Measurements from ENCODE around the gene ADARB2.
"Not testable (repeated sequence)": the region's sequence is repeated elsewhere in the genome, so short reads cannot be mapped to it uniquely, and the experiment has no call there.

ADARB2 gene

DNA sequence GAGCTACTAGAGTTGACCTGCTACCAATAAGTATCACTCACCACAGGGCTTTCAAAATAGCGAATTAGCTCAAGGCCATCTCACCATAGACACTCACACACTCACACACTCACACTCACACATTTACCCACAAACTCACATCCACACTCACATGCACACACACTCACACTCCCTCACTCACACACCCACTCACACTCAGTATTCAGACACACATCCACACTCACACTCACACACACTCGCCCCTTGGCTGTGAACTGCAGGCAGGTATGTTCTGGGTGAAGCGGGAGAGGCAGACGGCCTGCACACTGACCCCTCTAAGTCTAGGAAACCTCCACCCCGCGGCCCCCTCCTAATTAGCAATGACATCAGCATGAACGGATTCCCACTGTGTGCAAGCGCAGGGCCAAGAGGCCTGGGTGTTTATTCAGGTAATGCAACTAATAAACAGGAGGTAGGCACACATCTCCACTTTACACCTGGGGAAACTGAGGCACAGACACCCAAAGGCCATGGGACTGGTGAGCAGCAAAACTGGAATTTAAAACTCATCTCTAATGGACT lies 94.6 kb downstream of the ADARB2 start:
- DNase-seq (ENCODE audit: low read depth), result no peak

DNA sequence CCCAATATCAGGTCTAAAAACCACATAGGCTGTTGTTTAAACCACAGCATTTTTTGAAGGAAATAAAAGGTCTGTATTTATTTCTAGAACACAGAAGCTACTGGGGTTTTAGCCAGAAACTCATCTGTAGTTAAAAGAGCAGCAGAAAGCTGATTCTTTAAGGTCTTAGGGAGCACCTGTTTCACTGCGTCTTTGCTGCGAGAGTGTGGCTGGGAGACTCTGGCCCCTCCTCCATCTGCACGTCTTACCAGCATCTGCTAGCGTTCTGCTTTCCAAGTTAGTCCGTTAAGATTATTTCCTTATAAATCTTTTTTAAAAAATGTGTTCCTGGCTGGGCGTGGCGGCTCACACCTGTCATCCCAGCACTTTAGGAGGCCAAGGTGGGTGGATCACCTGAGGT lies 95.9 kb downstream of the ADARB2 start:
- no peak for DNase-seq (ENCODE audit: low read depth)

DNA sequence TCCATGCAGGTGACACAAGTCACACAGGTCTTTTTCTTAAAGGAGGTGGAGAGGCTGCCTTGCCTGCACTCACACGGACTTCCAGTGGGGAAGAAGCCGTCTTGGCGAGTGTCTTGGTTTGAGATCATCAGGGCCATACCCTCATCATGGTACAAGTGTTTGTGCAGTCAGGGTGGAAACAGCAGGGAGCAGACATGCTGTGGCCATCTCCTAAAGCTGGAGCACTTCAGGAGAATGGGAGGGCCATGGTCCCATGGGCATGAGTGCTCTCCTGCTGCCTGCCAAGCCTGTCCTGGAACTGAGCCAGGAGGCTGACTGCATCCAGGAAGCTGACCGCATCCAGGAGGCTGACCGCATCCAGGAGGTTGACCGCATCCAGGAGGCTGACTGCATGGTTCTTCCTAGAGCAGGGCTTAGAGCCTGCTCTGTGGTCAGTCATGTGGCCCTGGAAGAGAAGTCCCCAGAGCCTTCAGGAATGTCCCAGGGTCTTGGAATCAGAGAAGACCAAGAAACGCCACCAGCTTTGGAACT lies 98.4 kb downstream of the ADARB2 start:
- no peak for DNase-seq (ENCODE audit: low read depth)

DNA sequence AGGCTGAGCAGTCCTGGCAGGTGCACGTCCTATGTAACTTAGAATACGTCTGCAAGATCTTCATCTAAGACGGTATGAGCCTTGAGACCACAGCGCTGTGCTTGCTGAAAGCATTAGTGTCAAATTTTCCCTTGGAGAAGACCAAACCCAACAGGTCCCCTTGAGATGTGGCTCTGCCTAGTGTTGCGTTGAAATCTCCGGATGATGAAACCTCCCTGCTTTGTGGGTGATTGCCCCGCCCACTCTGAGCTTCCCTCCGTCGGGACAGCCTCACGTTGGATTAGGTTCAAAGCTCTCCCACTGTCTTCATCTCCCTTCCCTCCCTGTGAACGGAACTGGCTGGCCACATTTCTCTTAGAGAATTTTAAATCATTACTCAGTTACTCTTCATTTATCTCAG lies 102.0 kb downstream of the ADARB2 start:
- no peak for DNase-seq (ENCODE audit: low read depth)

DNA sequence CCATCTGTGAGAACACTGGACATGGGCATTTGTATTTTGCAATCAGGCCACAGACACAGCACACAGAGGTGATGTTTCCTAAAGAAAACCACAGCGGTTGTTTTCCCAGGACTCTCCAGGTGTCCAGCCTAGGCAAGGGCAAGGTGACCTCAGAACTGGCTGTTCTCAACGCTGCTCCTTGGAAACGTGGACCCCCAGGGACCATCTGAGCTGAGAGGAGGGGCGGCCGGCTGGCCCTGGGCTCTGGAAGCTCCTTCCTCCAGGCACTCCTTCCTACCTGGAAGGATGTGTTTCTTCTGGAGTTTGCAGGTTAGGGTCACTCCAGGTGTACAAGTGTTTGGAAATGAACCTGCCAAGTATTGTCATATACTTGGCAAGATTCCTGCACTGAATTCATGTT lies 103.1 kb downstream of the ADARB2 start:
- DNase-seq (ENCODE audit: low read depth), result no peak

DNA sequence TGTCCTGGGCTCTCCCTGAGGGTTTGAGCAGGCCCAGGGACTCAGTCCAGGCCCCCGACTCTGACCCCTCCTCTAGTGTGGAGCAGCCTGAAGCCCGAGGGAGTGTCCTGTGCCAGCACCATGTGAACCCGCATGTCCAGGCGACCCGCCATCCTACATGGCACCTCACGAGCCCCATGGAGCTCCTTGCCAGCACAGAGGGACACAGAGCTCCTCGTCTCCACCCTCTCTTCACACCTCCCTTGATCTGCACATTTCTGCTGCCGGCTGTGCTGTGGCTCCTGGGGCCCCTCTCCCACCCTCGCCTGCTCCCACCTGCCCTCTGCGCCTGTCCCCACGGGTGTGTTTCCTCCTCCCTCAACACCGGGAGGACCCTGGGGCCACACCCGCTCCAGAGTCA lies 103.5 kb downstream of the ADARB2 start:
- DNase-seq (ENCODE audit: low read depth), result no peak

DNA sequence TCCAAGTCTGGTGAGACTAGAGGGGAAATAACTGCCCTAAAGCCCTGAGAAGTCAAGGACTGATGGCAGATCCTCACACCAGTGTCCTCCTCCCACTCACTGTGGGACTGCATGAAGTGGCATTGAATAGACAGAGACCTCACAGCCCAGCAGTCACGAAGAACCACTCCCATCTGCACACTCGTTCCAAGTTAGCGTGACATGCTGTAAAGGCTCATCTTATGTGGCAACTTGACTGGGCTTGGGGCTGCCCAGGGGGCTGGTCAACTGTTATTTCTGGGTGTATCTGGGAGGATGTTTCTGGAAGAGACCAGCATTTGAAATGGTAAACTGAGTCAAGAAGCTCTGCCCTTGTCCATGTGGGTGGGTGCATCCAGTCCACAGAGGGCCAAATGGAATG lies 104.7 kb downstream of the ADARB2 start:
- no peak for DNase-seq (ENCODE audit: low read depth)

DNA sequence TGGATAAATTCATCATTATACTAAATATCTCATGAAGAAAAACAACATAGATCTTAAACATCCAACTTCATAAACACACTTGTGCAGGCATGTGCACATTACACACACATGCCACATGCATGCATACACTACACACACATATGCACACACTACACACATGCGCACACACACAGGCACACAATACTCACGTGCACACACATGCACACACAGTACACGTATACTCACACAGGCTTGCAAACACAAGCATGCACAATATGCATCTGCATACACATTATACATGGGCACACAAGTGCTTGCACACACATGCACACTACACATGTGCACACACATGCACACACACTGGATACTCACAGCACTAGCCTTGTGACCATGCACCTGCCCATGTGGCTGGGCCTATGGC lies 105.2 kb downstream of the ADARB2 start:
- DNase-seq (ENCODE audit: low read depth), result no peak

DNA sequence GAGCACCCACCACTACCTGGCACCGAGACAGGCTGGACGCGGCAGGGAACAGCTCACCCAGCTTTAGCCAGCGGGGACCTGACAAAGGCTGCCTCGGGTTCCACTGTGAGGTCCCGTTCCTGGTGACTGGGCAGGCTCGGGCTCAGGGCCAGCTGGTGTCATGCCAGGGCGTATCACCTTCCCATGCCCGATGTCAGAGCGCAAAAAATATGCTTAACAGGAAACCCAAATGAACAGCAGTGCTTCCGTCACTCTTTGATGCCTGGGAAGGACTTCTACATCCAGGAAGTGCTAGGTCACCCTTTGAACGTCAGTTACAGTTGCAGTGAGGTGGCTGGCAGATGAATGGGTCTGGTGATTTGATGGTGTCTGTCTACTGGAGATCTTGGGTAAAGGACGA lies 106.0 kb downstream of the ADARB2 start:
- no peak for DNase-seq (ENCODE audit: low read depth)

DNA sequence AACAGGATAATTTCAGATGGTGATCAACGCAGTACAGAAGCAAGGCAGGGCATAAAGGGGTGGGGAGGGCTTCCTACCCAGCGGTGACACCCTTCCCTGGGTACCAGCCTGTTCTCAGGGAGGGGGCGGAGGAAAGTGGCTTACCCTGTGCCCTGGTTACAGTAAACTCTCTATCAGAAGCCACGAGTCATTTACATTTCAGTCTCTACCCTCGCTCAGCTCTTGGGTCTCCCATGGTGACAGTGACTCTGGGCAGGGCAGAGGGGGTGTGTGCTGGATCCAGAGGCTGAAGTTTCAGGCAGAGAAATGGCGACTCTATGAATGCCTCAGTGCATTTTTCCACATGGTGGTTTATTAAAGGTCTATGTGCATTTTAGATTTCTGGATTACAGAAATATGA lies 107.0 kb downstream of the ADARB2 start:
- DNase-seq (ENCODE audit: low read depth), result no peak

DNA sequence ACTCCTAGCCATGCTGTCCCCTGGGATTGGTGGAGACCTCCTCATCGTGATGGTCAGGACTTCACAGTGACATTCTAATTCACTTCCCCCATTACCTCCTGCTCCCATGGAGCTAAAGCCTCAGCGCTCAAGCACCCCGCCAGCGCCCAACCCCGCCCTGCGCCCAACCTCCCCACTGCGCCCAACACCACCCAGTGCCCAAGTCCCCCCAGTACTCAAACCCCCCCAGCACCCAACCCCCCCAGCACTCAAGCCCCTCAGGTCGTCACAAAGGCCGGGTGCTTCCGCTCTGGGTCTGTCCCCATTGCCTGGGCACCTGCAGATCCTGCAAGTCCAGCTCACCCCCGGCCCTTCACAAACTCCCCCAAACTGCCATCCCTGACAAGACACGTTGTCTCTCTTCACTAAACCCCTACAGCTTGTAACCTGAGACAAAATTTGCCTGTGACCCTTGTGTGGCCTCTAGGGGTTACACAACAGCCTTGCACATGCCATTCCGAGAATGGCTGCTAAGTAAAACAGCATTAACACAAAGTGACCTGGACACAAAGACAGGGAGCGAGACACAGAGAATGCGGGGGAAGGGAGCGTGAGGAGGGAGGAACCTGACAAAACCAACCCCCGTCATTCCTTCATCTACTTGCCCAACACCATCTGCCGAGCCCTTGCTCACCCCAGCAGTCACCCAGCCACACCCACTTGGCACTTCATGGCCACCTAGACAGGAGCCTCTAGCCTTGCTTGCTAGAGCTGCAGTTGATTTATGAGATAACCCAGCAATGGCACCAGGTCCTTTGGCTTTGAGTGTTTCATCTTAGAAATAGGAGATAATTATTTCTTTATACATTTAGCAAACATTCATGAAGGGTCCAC lies 107.8 kb downstream of the ADARB2 start:
- no peak for DNase-seq (ENCODE audit: low read depth)

DNA sequence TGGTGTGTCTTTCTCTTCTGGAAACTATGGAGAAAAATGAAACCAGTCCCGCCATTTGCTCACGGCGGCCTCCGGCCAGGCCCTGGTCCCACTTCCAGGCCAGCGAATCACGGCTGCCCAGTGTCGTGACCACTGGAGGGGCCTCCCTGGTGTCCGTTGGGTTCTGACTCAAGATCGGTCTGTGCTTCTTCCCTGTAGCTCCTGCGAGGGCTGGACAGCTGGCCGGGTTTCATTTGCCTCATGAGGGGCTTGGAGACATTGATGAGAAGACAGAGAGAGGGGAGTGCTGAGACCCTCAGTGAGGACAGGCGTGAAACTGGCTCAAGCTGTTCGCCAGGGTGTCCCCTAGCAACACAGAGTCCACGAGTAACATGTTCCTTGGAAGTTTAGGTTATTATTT lies 108.6 kb downstream of the ADARB2 start:
- no peak for DNase-seq (ENCODE audit: low read depth)

DNA sequence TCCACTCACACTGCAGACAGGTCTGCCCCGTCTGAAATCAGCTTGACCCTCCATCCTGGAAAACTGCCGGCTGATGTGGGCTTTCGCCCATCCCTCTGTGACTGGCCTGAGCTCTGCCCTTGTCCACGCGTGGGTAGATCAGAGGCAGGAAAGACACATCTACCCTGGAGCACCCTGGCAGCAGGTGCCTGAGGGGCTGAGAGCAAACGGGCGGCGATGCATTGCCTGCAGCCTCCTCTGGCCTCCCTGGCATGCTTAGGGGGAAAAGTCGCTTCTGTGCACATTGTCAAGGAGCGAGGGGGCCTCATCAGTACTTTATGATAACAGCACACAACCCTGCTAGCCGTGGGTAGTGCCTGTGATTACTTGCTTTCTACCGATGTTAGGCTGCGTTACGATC lies 109.4 kb downstream of the ADARB2 start:
- DNase-seq (ENCODE audit: low read depth), result no peak

DNA sequence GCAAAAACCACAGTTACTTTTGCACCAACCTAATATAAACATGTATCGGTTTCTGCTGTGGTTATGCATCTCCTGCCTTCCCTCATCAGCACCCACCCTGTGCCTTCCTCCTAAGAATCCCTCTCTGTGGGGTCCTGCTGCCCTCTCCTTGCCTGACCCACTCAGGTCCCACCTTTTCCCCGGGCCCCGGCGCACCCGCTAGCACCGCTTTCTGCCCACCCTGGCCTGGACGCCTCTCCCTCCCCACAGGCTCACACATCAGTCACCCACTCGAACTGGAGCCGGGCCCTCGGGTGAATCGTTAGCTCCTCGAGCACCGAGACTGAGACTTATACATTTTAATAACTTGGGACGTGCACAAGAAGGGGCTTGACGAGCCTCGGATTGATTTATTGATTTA lies 110.5 kb downstream of the ADARB2 start:
- DNase-seq (ENCODE audit: low read depth), result no peak

DNA sequence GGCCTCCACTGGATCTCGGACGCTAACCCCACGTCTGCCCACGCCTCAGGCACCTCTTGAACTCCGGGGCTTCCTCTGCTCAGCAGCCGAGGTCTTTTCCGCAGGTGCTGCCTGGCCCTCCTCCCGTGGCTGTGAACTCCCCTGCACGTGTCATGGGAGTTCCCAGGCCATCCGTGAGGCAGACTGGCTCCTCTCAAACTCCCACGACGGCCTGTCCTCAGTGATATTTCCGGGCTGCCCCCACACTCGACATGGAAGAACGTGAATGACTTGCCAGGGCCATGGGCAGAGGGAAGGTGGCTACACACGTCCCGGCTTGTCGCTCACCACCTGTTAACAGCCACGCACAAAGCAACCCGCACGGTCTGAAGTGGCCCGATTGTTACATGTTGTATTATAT lies 110.9 kb downstream of the ADARB2 start:
- no peak for DNase-seq (ENCODE audit: low read depth)

DNA sequence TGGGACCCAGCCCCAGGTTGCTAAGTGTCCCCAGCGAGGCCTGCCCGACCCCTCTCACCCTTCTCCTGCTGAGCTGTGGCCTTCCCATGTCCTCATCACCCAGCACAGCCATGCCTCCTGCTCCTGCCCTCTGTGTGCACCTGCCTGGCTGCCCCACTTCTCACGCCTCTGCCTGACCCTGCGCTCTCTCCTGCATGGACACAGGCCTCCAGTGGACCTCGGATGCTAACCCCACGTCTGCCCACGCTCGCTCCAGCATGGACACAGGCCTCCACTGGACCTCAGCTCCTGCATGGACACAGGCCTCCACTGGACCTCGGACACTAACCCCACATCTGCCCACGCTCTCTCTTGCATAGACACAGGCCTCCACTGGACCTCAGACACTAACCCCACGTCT lies 111.6 kb downstream of the ADARB2 start:
- no peak for DNase-seq (ENCODE audit: low read depth)

DNA sequence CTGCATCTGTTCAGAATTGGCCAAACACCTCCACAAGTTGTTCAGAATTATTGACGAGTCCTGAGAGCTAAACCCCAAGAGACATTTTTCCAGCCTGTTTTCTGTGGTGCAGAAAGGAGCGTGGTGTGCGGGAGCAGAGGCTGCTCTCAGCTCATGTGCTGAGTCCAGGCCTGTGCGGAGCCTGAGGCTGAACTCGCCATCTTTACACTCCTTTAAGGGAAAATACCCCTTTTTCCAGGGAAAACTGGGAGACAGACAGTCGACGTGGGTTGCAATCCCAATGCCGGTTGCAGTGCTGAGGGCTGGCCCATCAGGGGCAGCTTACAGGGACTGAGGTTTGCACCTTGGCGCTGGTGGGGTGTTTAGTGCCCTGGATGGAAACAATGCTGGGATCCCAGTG lies 112.2 kb downstream of the ADARB2 start:
- DNase-seq (ENCODE audit: low read depth), result no peak

DNA sequence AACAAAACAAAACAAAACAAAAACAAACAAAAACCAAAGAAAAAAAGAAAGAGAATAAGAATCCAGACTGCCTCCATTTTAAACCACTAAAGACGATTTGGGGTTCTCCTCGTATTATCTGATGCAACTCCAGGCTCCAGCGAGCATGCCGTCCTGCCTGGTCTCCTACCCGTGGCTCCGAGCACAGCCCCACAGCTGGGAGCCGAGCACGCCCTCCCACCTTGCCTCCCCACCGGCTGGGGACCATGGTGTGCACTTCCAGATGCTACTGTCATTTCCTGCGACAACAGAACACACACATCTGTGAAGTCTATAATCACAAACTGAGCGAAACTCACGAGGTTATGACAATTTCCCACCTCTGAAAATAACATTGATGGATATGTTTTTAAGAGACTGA lies 113.1 kb downstream of the ADARB2 start:
- DNase-seq (ENCODE audit: low read depth), result no peak

DNA sequence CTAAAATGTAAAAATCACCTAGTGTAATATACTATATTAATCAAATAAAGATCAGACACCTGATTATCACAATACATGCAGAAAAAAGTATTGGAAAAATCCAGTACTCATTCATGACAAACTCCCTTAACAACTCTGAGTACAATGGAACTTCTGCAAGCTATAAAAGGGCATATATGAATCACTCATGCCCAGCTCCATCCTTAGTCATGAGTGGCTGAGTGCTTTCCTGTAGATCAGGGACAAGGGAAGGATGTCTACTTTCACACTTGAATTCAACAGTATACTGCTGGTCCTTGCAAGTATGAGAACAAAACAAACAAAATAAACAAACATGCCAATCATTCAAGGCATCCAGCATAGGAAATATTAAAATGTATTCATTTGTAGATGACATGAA lies 116.5 kb downstream of the ADARB2 start:
- no peak for DNase-seq (ENCODE audit: low read depth)

DNA sequence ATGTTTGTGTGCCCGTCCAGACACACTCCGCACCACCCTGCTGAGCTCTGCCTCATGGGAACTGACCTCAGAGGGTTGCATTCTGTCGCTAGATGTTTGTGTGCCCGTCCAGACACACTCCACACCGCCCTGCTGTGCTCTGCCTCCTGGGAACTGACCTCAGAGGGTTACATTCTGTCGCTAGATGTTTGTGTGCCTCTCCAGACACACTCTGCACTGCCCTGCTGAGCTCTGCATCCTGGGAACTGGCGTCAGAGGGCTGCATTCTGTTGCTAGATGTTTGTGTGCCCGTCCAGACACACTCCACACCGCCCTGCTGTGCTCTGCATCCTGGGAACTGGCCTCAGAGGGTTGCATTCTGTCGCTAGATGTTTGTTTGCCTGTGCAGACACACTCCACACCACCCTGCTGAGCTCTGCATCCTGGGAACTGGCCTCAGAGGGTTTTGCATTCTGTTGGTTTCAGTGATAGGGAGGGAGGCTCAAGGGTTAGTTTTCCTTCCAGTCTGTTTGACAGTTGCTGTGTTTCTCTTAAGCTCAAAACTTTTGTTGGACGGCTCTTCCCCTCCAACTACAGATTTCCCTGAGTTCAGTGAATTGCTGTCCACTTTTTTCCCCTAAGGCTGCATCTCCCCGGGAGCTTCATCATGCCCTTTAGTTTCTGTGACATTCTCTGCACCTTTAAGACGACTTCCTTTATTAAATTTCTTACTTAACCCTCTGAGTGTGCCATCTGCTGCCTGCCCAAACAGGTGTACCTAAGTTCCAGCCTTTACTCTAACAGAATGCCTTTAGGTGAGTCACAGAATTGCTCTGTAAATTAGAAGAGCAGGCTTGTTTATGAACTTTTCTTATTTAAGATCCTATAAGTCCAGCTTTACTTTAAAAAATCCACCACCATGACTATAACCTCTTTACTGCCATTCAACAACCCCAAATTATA lies 119.7 kb downstream of the ADARB2 start:
- DNase-seq (ENCODE audit: low read depth), result not testable (repeated sequence)

DNA sequence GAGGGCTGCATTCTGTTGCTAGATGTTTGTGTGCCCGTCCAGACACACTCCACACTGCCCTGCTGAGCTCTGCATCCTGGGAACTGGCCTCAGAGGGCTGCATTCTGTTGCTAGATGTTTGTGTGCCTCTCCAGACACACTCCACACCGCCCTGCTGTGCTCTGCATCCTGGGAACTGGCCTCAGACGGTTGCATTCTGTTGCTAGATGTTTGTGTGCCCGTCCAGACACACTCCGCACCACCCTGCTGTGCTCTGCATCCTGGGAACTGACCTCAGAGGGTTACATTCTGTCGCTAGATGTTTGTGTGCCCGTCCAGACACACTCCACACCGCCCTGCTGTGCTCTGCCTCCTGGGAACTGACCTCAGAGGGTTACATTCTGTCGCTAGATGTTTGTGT lies 120.6 kb downstream of the ADARB2 start:
- DNase-seq (ENCODE audit: low read depth), result not testable (repeated sequence)

DNA sequence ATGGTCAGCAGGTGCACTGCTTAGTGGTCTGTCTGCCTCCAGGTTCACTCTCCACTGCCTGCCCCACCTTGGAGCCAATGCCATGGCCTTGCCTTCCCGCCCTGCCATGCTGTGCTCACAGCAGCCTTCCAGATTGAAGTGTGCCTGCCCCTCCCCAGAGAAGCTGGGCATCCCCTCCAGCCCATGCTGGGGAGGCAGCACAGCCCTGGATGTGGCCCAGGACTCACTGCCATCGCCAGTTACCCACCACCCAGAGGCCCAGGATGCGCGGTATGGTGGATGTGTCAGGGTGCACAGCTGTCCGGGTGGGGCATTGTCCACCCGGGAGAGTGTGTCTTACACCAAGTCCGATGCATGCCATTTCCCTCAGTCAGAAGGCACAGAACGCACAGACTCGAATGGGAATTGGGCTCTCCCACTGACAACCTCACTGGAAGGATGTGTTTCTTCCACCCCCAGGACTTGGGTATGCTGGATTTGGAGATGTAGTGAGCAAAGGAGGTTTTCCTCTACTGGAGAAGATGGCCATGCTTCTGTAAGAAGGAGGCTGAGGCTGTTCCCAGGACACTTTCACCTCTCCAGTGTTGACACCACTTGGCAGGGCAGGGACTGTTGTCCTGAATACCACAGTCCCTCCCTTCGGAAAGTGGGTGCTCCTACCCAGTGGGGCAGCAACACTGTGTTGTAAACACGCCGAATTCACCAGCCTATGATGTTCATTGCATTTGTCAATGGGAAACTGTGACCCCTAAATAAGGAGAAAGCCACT lies 122.0 kb downstream of the ADARB2 start:
- no peak for DNase-seq (ENCODE audit: low read depth)

All from HS-5 (cell line).